BE2C (cell line): ENCODE data around the gene SEMA6B.

Experiments used
- DNase-seq: peaks from one replicate; pipeline ENCODE4 v3.0.0-alpha.2; 2020
- H3K27me3 ChIP-seq: fragments of 250-450 bp; sonication (Bioruptor Pico); 2 replicates; pipeline ENCODE4 v1.5.1; 2020; ENCODE audit warnings: mild to moderate bottlenecking
- H3K36me3 ChIP-seq: fragments of 250-450 bp; sonication (Bioruptor Pico); 2 replicates; pipeline ENCODE4 v1.5.1; 2020; ENCODE audit warnings: mild to moderate bottlenecking
- H3K4me1 ChIP-seq: fragments of 250-450 bp; sonication (Bioruptor Pico); 2 replicates; pipeline ENCODE4 v1.5.1; 2020
- H3K4me3 ChIP-seq: 2 replicates; pipeline ENCODE4 v1.5.1; 2011; ENCODE audit warnings: low read depth, low read length
- H3K9me3 ChIP-seq: fragments of 250-450 bp; sonication (Bioruptor Pico); 2 replicates; pipeline ENCODE4 v1.5.1; 2020
- CTCF ChIP-seq: IDR thresholded peaks from 2 replicates; pipeline ENCODE4 v1.5.1; 2012; ENCODE audit warnings: mild to moderate bottlenecking, low read depth, low read length

SEMA6B gene

GRCh38 chr19:4602173-4602788 is 42.8 kb upstream of the SEMA6B start:
- Histone ChIP-seq H3K4me3 (no peak overlapping the region), H3K4me1 (no peaks in the 10 kb centered on the region; the same call in 1 of the 2 replicates), H3K36me3 (no peaks in the 10 kb centered on the region), H3K27me3 (peaks cover 15% of the 10 kb centered on the region), H3K9me3 (no peaks in the 10 kb centered on the region)
- no peak for TF ChIP-seq CTCF
- no peak for DNase-seq

GRCh38 chr19:4600893-4601292 is 41.4 kb upstream of the SEMA6B start:
- no peaks in the 10 kb centered on the region; the same call in 1 of the 2 replicates for H3K4me1 ChIP-seq
- H3K36me3 ChIP-seq, result no peaks in the 10 kb centered on the region
- no peaks in the 10 kb centered on the region for H3K9me3 ChIP-seq
- no peak for TF ChIP-seq CTCF
- no peak overlapping the region for H3K4me3 ChIP-seq
- peaks cover 22% of the 10 kb centered on the region for H3K27me3 ChIP-seq
- DNase-seq, result no peak

- no peak for DNase-seq
- Histone ChIP-seq H3K27me3 (peaks cover 28% of the 10 kb centered on the region), H3K4me1 (no peaks in the 10 kb centered on the region; the same call in 1 of the 2 replicates), H3K9me3 (no peaks in the 10 kb centered on the region), H3K4me3 (no peak overlapping the region), H3K36me3 (no peaks in the 10 kb centered on the region)
- TF ChIP-seq CTCF, result no peak
Measured at GRCh38 chr19:4600082-4600481, 40.6 kb upstream of the SEMA6B start.

DNA sequence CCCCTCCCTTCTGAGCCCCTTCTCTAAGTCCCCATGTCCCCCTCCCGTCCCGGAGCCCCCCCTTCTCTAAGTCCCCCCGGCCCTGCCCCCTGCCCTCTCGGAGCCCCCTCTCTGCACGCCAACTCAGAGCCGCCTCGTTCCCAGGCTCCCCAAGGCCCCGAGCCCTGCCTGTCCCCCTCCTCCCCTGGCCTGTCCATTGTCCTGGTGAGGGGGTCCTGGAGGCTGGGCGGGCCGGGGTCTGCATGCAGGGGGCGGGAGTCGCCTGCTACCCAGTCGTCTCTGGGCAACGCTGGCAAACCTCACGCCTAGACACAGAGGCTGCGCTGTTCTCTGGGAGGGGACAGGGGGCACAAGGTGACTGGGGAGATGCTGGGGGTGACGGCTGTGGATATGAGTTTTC is 39.2 kb upstream of the SEMA6B start:
- no peaks in the 10 kb centered on the region for H3K36me3 ChIP-seq
- H3K4me1 ChIP-seq, result no peaks in the 10 kb centered on the region; the same call in 1 of the 2 replicates
- H3K27me3 ChIP-seq, result peaks cover 37% of the 10 kb centered on the region
- H3K9me3 ChIP-seq, result no peaks in the 10 kb centered on the region
- no peak for TF ChIP-seq CTCF
- H3K4me3 ChIP-seq, result no peak overlapping the region
- DNase-seq, result no peak

GRCh38 chr19:4597975-4598671 is 38.6 kb upstream of the SEMA6B start:
- Histone ChIP-seq H3K4me3 (no peak overlapping the region), H3K36me3 (no peaks in the 10 kb centered on the region), H3K4me1 (no peaks in the 10 kb centered on the region; the same call in 1 of the 2 replicates), H3K27me3 (peaks cover 40% of the 10 kb centered on the region), H3K9me3 (no peaks in the 10 kb centered on the region)
- DNase-seq, result peak; percentile 68
- TF ChIP-seq CTCF, result no peak
